Transverse colon (tissue), 3 donors: ENCODE measurements around the gene PRKAG3.

Experiments used
- POLR2A ChIP-seq: fragments of 450-650 bp; IDR thresholded peaks from one replicate; pipeline ENCODE4 v1.6.1; 2016; ENCODE audit warnings: antibody characterized with exemption, mild to moderate bottlenecking, moderate library complexity
- TF ChIP-seq, protein P1 (sequence below), 5 experiments: fragments of 200-600 bp in 3 of 5; fragments of 450-650 bp in 2 of 5; sonication (generic) in 3 of 5; IDR thresholded peaks; 1 replicate in 2 of 5; 2 replicates in 3 of 5; pipeline ENCODE4 v1.5.1; 2016 to 2017; ENCODE audit warnings: antibody characterized with exemption in 5 of 5, inconsistent platforms in 3 of 5, mild to moderate bottlenecking in 2 of 5, moderate library complexity in 1 of 5

DNA sequence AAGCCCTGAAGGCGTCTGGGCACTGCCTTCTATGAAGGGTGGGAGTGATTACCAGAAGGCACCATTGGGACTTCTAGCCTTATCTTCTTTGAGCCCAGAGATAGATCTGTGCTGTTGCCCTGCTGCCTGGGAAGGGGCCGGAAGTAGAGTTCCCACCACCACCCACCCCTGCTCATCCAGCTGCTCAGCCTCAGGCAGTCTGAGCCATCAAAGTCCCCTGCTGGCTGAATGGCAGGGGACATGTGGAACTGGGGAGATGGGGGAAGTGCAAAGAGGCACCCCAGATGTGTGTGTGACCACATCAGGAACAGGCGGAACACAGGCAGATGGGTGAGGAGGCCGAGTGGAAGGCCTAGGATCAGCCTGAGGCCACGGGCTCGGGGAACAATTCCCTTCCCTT, 45.7 kb upstream of the PRKAG3 start:
- no peak for TF ChIP-seq POLR2A
- TF ChIP-seq, protein P1, sequence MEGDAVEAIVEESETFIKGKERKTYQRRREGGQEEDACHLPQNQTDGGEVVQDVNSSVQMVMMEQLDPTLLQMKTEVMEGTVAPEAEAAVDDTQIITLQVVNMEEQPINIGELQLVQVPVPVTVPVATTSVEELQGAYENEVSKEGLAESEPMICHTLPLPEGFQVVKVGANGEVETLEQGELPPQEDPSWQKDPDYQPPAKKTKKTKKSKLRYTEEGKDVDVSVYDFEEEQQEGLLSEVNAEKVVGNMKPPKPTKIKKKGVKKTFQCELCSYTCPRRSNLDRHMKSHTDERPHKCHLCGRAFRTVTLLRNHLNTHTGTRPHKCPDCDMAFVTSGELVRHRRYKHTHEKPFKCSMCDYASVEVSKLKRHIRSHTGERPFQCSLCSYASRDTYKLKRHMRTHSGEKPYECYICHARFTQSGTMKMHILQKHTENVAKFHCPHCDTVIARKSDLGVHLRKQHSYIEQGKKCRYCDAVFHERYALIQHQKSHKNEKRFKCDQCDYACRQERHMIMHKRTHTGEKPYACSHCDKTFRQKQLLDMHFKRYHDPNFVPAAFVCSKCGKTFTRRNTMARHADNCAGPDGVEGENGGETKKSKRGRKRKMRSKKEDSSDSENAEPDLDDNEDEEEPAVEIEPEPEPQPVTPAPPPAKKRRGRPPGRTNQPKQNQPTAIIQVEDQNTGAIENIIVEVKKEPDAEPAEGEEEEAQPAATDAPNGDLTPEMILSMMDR (IDR thresholded peaks at IDR 0.05) = no peak
